ENCODE measurements around the gene CARD19.

- TF ChIP-seq, protein P1, sequence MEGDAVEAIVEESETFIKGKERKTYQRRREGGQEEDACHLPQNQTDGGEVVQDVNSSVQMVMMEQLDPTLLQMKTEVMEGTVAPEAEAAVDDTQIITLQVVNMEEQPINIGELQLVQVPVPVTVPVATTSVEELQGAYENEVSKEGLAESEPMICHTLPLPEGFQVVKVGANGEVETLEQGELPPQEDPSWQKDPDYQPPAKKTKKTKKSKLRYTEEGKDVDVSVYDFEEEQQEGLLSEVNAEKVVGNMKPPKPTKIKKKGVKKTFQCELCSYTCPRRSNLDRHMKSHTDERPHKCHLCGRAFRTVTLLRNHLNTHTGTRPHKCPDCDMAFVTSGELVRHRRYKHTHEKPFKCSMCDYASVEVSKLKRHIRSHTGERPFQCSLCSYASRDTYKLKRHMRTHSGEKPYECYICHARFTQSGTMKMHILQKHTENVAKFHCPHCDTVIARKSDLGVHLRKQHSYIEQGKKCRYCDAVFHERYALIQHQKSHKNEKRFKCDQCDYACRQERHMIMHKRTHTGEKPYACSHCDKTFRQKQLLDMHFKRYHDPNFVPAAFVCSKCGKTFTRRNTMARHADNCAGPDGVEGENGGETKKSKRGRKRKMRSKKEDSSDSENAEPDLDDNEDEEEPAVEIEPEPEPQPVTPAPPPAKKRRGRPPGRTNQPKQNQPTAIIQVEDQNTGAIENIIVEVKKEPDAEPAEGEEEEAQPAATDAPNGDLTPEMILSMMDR (IDR thresholded peaks at IDR 0.05) = no peak
- no peak for TF ChIP-seq EP300 (IDR thresholded peaks at IDR 0.05)
Observed at GRCh38 chr9:93149361-93149760, 53.3 kb downstream of the CARD19 start.
